HEK293T (cell line): ENCODE data around the gene SVIP.

Source experiments
- CTCF ChIA-PET: fragments of 350-600 bp; formaldehyde crosslinking; extraction: SDS; loops from one replicate; lab custom pipeline; 2021; ENCODE audit warnings: antibody characterized with exemption, inconsistent platforms; lab: Yijun Ruan, JAX
- POLR2A ChIA-PET: fragments of 350-600 bp; formaldehyde crosslinking; extraction: SDS; loops from one replicate; lab custom pipeline; 2020; ENCODE audit warnings: antibody characterized with exemption, inconsistent platforms; lab: Yijun Ruan, JAX
- DNase-seq: peaks from one replicate; pipeline ENCODE4 v3.0.0; 2012; ENCODE audit warnings: mixed read lengths; ENCODE audit errors: extremely low spot score
- ARNT ChIP-seq: fragments of 450-650 bp; IDR thresholded peaks from 2 replicates; pipeline ENCODE4 v1.6.1; 2017; ENCODE audit warnings: mild to moderate bottlenecking
- BHLHE40 ChIP-seq: fragments of 450-650 bp; IDR thresholded peaks from 2 replicates; pipeline ENCODE4 v1.6.1; 2016; ENCODE audit warnings: mild to moderate bottlenecking, moderate library complexity, borderline replicate concordance
- CTBP1 ChIP-seq: fragments of 450-650 bp; IDR thresholded peaks from 2 replicates; pipeline ENCODE4 v1.6.1; 2016; ENCODE audit warnings: borderline replicate concordance
- ELF4 ChIP-seq: fragments of 450-650 bp; IDR thresholded peaks from 2 replicates; pipeline ENCODE4 v1.6.1; 2017; ENCODE audit warnings: antibody characterized with exemption
- FOXA1 ChIP-seq: fragments of 450-650 bp; IDR thresholded peaks from 2 replicates; pipeline ENCODE4 v1.6.1; 2016; ENCODE audit warnings: mild to moderate bottlenecking
- FOXK2 ChIP-seq: fragments of 450-650 bp; IDR thresholded peaks from 2 replicates; pipeline ENCODE4 v1.6.1; 2016; ENCODE audit warnings: mild to moderate bottlenecking
- FOXM1 ChIP-seq: fragments of 450-650 bp; IDR thresholded peaks from 2 replicates; pipeline ENCODE4 v1.6.1; 2017; ENCODE audit warnings: mild to moderate bottlenecking, borderline replicate concordance
- HDGF ChIP-seq: fragments of 450-650 bp; IDR thresholded peaks from 2 replicates; pipeline ENCODE4 v1.6.1; 2017; ENCODE audit warnings: antibody characterized with exemption, borderline replicate concordance
- L3MBTL2 ChIP-seq: fragments of 450-650 bp; conservative IDR thresholded peaks from 2 replicates; pipeline ENCODE4 v1.6.1; 2016; ENCODE audit warnings: mild to moderate bottlenecking
- LEF1 ChIP-seq: fragments of 450-650 bp; IDR thresholded peaks from 2 replicates; pipeline ENCODE4 v1.6.1; 2017; ENCODE audit warnings: mild to moderate bottlenecking, borderline replicate concordance
- NFRKB ChIP-seq: fragments of 450-650 bp; IDR thresholded peaks from 2 replicates; pipeline ENCODE4 v1.6.1; 2016; ENCODE audit warnings: mild to moderate bottlenecking, moderate library complexity
- SP1 ChIP-seq: fragments of 450-650 bp; IDR thresholded peaks from 2 replicates; pipeline ENCODE4 v1.6.1; 2017
- SUZ12 ChIP-seq: fragments of 450-650 bp; IDR thresholded peaks from 2 replicates; pipeline ENCODE4 v1.6.1; 2016; ENCODE audit warnings: mild to moderate bottlenecking
- TARDBP ChIP-seq: fragments of 450-650 bp; IDR thresholded peaks from 2 replicates; pipeline ENCODE4 v1.6.1; 2016
- ZNF384 ChIP-seq: fragments of 450-650 bp; IDR thresholded peaks from 2 replicates; pipeline ENCODE4 v1.6.1; 2016
- TF ChIP-seq, protein P1 (sequence below): fragments of 450-650 bp; IDR thresholded peaks from 2 replicates; pipeline ENCODE4 v1.6.1; 2016

Gene SVIP

DNA sequence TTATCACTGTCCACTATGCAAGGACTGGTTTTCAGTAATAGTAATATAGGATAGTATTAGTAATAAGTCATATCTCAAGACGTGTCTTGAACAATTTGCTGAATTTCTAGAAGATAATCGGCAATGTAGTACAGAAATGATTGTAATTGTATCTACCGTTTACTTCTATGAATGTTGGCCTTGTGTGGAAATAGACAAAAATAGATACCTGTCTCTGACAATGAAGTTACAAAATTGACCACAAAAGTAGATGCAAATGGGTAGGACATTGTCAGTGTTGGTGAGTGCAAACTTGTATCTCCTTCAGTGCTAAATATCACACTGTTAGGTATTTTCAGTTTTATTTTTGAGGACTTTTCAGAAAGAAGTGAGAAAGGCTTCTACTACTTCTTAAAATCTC, 43.1 kb downstream of the SVIP start:
- no peak for TF ChIP-seq NFRKB
- no peak for TF ChIP-seq LEF1
- TF ChIP-seq L3MBTL2, result no peak
- TF ChIP-seq, protein P1, sequence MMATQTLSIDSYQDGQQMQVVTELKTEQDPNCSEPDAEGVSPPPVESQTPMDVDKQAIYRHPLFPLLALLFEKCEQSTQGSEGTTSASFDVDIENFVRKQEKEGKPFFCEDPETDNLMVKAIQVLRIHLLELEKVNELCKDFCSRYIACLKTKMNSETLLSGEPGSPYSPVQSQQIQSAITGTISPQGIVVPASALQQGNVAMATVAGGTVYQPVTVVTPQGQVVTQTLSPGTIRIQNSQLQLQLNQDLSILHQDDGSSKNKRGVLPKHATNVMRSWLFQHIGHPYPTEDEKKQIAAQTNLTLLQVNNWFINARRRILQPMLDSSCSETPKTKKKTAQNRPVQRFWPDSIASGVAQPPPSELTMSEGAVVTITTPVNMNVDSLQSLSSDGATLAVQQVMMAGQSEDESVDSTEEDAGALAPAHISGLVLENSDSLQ, result no peak
- TF ChIP-seq ELF4, result no peak
- ChIA-PET POLR2A (no interaction called here), CTCF (no interaction called here)
- no peak for DNase-seq

DNA sequence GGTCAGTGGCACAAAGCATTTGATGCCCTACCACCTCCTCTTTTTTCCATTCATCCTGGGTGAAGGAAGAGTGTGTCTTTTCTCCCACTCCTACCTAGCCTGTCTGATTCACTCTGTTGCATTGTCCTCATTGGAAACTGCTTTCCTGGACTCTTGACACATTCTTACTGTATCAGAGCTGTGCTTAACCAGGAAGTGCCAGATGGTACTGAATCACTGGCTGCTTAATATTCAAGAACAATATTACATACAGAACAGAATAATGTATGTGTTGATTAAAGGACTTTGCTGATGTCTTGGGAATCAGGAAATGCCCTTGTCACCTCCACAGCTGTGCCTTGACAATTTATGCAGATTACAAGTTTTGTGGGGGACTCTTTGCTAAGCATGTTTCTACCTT, 44.4 kb downstream of the SVIP start:
- no peak for DNase-seq
- TF ChIP-seq LEF1 (no peak), SP1 (no peak), HDGF (no peak), CTBP1 (no peak), BHLHE40 (no peak), ARNT (no peak), L3MBTL2 (no peak), ELF4 (no peak), NFRKB (no peak), SUZ12 (no peak), ZNF384 (no peak)
- TF ChIP-seq, protein P1, result no peak
- ChIA-PET POLR2A (no interaction called here), CTCF (interaction anchor here (1.4 kb wide), 1 partner anchor 114 kb away, joined by 3 read pairs; no protein-coding TSS in a partner anchor)

DNA sequence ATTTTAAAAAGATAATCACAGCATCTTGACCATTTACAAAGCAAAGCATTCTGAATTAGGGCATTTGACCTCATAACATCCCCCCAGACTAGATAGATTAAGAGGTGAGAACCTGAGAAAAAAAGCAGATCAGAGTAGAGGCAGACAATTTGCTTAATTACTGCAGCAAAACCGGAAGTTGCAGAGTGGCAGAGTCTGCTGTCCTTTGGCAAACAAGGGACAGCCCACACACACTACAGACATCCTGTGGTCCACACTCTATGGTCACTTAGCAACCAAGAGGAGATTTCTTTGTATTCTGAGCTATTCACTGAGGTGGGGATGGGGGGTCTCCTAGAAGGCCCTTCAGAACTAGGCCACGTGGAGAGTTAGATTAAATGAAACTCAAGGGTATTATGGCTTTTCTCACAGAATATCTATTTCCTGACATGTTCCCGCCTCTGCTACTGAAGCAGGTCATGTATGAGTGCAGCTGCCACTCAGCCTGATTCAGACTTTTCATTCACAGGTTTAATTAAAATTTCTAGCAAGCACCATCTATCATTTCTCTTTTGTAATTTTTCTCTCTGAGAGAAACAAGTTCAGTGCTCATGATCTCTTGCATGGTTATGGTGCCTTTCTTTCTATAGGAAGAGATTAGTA, 48.5 kb downstream of the SVIP start:
- ChIA-PET POLR2A (no interaction called here), CTCF (no interaction called here)
- TF ChIP-seq HDGF (no peak), ELF4 (no peak), SP1 (no peak), L3MBTL2 (no peak), BHLHE40 (no peak), FOXA1 (no peak), SUZ12 (no peak), CTBP1 (no peak), LEF1 (no peak), ZNF384 (no peak), FOXM1 (no peak), TARDBP (no peak), ARNT (no peak), NFRKB (no peak), FOXK2 (no peak)
- TF ChIP-seq, protein P1, result no peak
- DNase-seq, result no peak

DNA sequence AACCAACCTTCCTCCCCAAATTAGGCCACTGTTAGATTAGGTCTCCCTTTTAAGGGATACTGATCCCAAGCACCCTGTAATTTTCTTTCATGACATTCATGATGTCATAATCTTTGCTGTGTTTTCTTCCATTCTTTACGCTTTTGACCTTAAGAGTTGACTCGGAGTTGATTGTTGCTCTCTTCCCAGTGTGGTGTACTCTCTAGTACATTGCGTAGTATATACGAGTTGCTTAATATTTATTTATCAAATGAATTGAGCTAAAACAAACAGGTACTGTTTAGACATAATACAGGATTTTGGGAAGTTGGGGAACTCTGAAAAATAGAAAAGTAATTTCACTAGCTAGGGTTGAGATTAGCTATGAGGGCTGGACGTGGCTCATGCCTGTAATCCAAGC, 49.8 kb downstream of the SVIP start:
- ChIA-PET CTCF (no interaction called here), POLR2A (no interaction called here)
- DNase-seq, result no peak
- TF ChIP-seq L3MBTL2 (no peak), SUZ12 (no peak), FOXA1 (no peak)

DNA sequence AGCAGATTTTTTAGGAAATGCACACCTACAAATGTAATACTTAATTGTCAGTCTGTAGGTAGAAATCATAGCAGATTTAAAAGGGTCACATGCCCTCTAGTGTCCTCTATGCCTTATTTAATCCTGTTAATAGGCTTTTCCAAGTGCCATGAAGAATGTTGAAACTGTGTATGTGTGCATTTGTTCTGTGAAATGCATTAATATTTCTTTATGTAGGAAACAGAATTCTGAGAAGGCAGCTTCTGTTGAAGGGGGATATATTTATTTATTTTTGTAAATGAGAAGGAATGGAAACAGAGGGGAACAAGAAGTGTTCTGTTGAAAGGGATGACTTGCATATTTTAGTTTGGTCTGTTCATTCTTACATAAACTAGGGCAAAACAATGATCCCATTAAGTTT, 51.0 kb downstream of the SVIP start:
- no peak for DNase-seq
- ChIA-PET POLR2A (no interaction called here), CTCF (no interaction called here)
- TF ChIP-seq NFRKB (no peak), TARDBP (no peak), LEF1 (no peak), SUZ12 (no peak), FOXK2 (no peak), L3MBTL2 (no peak), ARNT (no peak), FOXM1 (no peak), HDGF (no peak)
- TF ChIP-seq, protein P1, result no peak

DNA sequence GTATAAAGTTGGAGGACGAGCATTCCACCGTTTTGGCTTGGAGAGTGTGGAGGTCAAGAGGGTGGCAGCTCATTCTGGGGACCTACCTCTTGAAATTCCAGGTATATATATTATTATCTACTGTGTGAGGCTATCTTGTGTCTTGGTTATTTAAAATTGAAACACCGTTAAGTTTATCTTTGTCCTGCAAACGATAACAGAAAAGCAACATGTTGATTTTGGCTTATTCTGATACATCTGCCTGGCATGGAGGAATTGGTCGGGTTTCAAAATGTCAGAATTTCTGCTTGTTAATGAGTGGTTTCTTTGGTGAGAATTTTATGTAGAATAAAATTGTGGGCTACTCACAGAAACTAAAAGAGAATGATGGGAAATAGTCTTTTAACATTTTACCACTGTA, 54.4 kb downstream of the SVIP start:
- POLR2A ChIA-PET, result no interaction called here
- TF ChIP-seq FOXM1 (no peak), L3MBTL2 (no peak), CTBP1 (no peak), ELF4 (no peak), FOXK2 (no peak), TARDBP (no peak)
- CTCF ChIA-PET, result no interaction called here
- no peak for DNase-seq
